ENCODE measurements around the gene MB.

The MB gene

DNA sequence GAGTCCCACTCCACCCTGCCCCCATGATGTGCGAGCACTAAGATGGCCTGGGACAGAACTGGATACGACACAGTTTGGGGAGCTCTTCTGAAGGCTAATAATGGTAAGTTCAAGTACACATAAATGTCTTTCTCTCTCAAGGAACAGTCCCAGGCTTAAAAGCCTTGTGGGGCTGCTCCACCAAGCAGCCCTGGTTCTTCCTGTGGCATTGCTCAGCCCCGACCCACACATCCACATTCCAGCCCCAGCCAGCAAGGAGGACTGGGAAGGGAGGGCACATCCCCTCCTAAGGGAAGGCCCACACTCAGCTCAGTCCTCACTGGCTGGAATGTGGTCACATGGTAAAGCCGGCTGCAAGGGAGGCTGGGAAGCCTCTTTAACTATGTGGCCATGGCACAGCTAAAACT, 13.3 kb upstream of the MB start:
- TF ChIP-seq GATA2 (IDR thresholded peaks at IDR 0.05; ENCODE audit: low read depth, low read length) (no peak), GATA3 (IDR thresholded peaks at IDR 0.05; ENCODE audit: low read depth, low read length) (no peak)

DNA sequence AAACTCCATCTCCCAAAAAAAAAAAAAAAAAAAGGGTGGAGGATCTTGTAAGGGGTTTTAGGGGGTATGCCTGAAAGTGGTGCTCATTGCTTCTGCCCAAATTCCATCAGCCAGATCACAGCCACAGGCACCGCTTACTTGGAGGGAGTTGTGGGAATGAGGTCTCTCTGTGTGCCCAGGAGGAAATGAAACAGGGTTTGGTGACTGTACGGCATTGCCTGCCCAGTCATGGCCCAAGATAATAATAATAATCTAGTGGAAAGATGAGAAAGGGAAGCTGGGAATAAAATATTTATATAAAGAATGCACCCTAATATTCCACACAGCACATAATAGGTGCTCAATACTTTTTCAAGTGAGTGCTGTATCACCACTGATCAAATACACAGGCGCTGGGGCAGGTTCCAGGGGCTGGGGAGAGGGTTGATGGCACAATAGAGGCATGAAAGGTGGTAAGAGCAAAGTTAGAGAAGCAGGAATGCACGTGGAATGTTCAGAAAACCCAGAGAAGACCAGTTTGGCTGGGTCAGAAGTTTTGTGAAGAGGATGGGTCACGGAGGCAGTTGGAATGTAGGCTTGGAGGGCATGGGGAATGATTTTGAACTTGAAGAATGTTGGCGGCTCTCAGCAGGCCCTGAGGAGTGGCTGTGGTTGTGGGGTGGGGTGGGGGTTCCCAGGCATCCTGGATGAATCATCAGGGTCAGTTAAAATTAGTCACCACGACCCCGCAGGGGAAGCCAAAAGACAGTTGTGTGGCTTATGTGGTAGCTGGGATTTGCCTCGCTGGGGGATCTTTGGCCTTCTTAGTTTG, 12.5 kb upstream of the MB start:
- TF ChIP-seq GATA2 (IDR thresholded peaks at IDR 0.05; ENCODE audit: low read depth, low read length), result no peak

DNA sequence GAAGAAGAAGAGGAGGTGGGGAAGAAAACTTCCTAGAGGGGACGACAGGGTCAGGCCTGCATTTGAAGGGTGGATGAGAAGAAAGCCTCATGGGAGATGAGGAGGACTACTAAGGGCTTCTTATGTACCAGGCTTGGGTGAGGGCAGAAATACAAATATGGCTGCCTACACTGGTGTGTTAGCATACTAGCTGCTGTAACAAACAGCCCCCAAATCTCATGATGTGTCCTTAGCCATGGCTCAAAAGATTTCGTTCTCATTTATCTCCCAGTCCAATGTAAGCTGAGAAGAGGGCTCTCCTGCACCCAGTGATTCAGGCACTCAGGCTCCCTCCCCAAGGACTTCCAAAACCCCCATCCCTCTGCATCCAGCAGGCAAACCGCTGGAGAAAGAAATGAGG, 11.6 kb upstream of the MB start:
- TF ChIP-seq GATA2 (IDR thresholded peaks at IDR 0.05; ENCODE audit: low read depth, low read length) (no peak), GATA3 (IDR thresholded peaks at IDR 0.05; ENCODE audit: low read depth, low read length) (no peak)

DNA sequence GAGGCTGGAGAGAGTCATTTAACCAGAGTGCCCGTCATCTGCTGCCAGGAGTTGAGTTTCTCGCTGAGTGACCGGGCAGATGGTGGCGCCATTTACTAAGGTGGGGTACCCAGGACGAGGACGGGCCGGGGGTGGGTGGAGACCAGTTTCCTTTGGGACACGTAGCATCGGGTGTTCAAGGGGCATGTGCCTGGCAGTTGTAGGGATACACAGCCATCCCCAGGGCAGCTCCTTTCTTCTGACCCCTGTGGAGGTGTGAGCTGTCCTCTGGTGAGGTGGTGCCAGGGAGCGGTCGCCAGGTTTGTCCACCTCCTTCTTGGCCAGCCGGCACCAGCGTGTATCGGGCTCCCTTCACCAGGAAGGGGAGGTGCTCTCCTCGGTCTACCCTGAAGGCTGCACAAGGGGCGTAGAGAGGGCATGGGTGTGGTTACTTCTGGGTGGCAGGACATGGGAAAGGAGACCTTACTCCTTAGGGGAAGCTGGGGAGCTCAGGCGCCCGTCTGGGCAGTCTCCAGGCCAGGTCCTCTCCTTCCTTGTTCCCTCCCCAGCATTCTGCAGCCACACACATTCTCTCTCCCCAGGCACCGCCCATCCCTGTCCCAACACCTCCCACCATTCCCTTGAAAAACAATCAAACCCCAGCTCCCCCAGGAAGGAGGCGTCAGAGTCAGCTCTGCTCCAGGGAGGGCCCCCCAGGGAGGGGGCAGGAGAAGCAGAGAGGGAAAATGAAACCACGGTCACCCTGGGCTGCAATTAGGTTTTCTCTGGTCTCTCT, 10.3 kb upstream of the MB start:
- no peak for TF ChIP-seq GATA2 (IDR thresholded peaks at IDR 0.05; ENCODE audit: low read depth, low read length)
- no peak for TF ChIP-seq GATA3 (IDR thresholded peaks at IDR 0.05; ENCODE audit: low read depth, low read length)

- TF ChIP-seq GATA2 (IDR thresholded peaks at IDR 0.05; ENCODE audit: low read depth, low read length) (no peak), GATA3 (IDR thresholded peaks at IDR 0.05; ENCODE audit: low read depth, low read length) (no peak)
Observed at GRCh38 chr22:35625763-35626432, 8.8 kb upstream of the MB start.

- no peak for TF ChIP-seq GATA3 (IDR thresholded peaks at IDR 0.05; ENCODE audit: low read depth, low read length)
- TF ChIP-seq GATA2 (IDR thresholded peaks at IDR 0.05; ENCODE audit: low read depth, low read length), result no peak
Observed at GRCh38 chr22:35624547-35624946, 7.4 kb upstream of the MB start.

GRCh38 chr22:35622191-35622913, 5.2 kb upstream of the MB start:
- TF ChIP-seq GATA2 (IDR thresholded peaks at IDR 0.05; ENCODE audit: low read depth, low read length) (no peak), GATA3 (IDR thresholded peaks at IDR 0.05; ENCODE audit: low read depth, low read length) (no peak)

- TF ChIP-seq GATA3 (IDR thresholded peaks at IDR 0.05; ENCODE audit: low read depth, low read length) (no peak), GATA2 (IDR thresholded peaks at IDR 0.05; ENCODE audit: low read depth, low read length) (no peak)
Observed at GRCh38 chr22:35621451-35621850, 4.3 kb upstream of the MB start.

DNA sequence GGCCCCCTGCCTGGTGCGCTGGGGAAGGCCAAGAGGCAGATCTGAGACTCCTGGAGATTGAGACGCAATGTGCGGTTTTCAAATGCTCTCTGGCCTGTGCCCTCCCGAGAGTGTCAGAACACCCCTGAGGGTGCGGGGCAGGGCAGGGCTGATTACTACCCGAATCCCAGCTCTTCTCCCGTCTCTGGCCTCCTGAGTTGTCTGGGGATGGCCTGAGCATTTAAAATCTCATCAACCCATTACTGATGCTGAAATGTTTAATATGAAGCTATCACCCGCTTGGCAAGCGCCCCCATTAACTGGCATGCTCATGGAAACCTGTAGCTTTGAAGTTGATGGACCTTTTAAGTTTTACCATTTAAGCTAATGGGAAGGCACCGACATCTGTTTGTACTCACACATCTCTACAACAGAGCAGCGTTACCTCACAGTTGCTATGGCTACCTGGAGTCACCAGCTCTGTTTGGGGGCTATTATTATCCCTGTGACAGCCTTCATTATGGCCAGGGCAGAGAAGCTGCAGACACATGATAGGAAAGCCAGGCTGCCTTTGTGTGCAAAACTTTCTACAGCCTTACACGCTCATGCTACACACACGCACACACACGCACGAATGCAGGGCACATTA, 3.6 kb upstream of the MB start:
- TF ChIP-seq GATA3 (IDR thresholded peaks at IDR 0.05; ENCODE audit: low read depth, low read length) (no peak), GATA2 (IDR thresholded peaks at IDR 0.05; ENCODE audit: low read depth, low read length) (no peak)

DNA sequence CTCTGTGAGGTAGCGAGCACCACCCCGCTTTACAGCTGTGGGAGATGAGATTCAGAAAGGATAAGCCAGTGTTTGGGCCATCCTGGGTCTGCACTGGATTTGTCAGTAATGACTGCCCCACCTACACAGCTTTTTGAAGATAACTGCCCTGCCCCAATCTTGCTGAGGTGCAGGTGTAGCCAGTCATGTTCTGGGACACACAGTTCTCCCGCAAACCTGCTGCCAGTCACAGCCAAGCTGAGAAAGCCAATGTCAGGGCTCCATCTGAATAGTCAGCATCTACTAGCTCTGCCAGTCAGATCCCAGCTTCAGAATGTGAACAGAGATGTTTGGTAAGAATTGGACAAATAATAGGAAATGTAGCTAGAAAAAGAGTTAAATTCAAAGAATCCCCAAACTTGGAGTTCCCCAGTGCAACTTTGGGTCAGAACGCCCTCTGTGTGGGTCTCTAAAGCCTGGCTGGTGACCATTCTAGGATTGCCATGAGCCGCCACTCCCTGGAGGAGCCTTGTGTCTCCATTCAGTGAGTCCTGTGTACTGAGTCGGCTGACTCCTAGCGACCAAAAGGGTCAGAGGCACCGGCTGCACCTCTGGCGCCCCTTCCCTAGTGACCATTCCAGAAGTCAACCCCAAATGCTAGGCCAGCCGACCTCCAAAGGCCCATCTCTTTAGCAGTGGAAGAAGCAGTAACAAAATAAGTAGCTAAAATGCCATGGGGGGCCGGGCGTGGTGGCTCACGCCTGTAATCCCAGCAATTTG, 2.4 kb upstream of the MB start:
- no peak for TF ChIP-seq GATA3 (IDR thresholded peaks at IDR 0.05; ENCODE audit: low read depth, low read length)
- TF ChIP-seq GATA2 (IDR thresholded peaks at IDR 0.05; ENCODE audit: low read depth, low read length), result no peak

- TF ChIP-seq GATA2 (IDR thresholded peaks at IDR 0.05; ENCODE audit: low read depth, low read length) (no peak), GATA3 (IDR thresholded peaks at IDR 0.05; ENCODE audit: low read depth, low read length) (no peak)
Observed at GRCh38 chr22:35618427-35619223, 1.5 kb upstream of the MB start.

GRCh38 chr22:35616043-35616442, 1.1 kb downstream of the MB start:
- TF ChIP-seq GATA2 (IDR thresholded peaks at IDR 0.05; ENCODE audit: low read depth, low read length) (no peak), GATA3 (IDR thresholded peaks at IDR 0.05; ENCODE audit: low read depth, low read length) (no peak)

Data from SH-SY5Y (cell line).